GM12891 (cell line): ENCODE data around the gene EFEMP2.

ENCODE experiments used
- PAX5 ChIP-seq: IDR thresholded peaks from 2 replicates; pipeline ENCODE4 v1.6.1; 2011; ENCODE audit warnings: low read length, moderate library complexity, mild to moderate bottlenecking; ENCODE audit not compliant: insufficient read depth, severe bottlenecking
- POLR2A ChIP-seq: IDR thresholded peaks from 2 replicates; pipeline ENCODE4 v1.6.1; 2011; ENCODE audit warnings: low read depth, low read length, control low read depth
- POLR2AphosphoS5 ChIP-seq: IDR thresholded peaks from 2 replicates; pipeline ENCODE4 v1.6.1; 2011; ENCODE audit warnings: low read depth, low read length, control low read depth
- POU2F2 ChIP-seq: IDR thresholded peaks from 2 replicates; pipeline ENCODE4 v1.6.1; 2011; ENCODE audit warnings: low read depth, mild to moderate bottlenecking, control low read depth, low read length, moderate library complexity
- SPI1 ChIP-seq: IDR thresholded peaks from 2 replicates; pipeline ENCODE4 v1.6.1; 2011; ENCODE audit warnings: low read depth, low read length, control low read depth
- TAF1 ChIP-seq: IDR thresholded peaks from 2 replicates; pipeline ENCODE4 v1.6.1; 2011; ENCODE audit warnings: low read depth, low read length, control low read depth

- TF ChIP-seq POLR2AphosphoS5 (no peak), POLR2A (no peak), SPI1 (no peak), TAF1 (no peak), POU2F2 (no peak), PAX5 (no peak)
Measured at GRCh38 chr11:65842144-65842543, 30.5 kb downstream of the EFEMP2 start.
